GM18505 (cell line): ENCODE measurements around the gene TBCB.
A peak's percentile ranks its signal among the peaks of the same experiment; 100 is the strongest.
"Not testable (repeated sequence)": the region's sequence is repeated elsewhere in the genome, so short reads cannot be mapped to it uniquely, and the experiment has no call there.

Experiments
- ATAC-seq: cut with Tn5 transposase; IDR thresholded peaks from one replicate; pipeline ENCODE4 v1.9.1; 2021; ENCODE audit not compliant: unreplicated experiment
- POLR2A ChIP-seq: IDR thresholded peaks from 4 replicates; pipeline ENCODE4 v1.6.1; 2011; ENCODE audit warnings: borderline replicate concordance; ENCODE audit not compliant: insufficient read depth, insufficient read length; ENCODE audit errors: extremely low read depth

The TBCB gene

DNA sequence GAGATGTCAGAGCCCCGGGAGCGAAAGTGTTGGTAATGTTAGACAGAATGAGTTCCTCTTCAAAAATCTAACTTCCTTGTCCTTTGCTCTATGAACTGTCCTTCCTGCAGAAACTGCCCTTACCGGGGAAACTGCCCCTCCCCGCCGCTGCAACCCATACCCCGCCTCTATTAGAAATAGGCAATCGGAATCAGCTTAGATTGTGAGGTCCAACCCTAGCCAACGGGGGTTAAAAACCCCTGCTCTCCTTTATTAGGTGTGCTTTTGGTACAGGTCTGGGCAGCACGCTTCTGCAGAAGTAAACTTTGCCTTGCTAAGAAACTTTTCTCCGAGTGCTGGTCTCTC, 13.1 kb downstream of the TBCB start:
- TF ChIP-seq POLR2A: no peak
- ATAC-seq: no peak

DNA sequence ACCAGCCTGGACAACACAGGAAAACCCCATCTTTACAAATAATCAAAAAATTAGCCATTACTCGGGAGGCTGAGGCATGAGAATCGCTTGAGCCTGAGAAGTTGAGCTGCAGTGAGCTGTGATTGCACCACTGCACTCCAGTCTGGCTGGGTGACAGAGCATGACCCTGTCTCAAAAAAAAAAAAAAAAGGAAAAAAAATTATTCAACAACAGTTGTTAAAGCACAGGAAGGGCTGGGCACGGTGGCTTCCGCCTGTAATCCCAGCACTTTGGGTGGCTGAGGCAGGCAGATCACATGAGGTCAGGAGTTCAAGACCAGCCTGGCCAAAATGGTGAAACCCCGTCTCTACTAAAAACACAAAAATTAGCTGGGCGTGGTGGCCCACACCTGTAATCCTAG, 16.0 kb downstream of the TBCB start:
- not testable (repeated sequence) for ATAC-seq

DNA sequence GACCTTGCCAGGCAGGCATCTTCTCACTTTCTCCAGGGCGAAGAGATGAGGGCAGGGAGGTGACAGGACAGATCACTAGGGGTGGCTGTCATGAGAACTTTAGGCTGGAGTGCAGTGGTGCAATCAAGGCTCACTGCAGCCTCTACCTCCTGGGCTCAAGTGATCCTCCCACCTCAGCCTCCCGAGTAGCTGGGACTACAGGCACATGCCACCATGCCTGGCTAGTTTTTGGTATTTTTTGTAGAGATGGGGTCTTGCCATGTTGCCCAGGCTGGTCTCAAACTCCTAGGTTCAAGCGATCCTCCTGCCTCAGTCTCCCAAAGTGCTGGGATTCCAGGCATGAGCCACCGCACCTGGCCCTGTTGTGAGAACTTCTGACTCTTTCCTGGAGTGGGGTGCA, 19.6 kb downstream of the TBCB start:
- not testable (repeated sequence) for ATAC-seq

DNA sequence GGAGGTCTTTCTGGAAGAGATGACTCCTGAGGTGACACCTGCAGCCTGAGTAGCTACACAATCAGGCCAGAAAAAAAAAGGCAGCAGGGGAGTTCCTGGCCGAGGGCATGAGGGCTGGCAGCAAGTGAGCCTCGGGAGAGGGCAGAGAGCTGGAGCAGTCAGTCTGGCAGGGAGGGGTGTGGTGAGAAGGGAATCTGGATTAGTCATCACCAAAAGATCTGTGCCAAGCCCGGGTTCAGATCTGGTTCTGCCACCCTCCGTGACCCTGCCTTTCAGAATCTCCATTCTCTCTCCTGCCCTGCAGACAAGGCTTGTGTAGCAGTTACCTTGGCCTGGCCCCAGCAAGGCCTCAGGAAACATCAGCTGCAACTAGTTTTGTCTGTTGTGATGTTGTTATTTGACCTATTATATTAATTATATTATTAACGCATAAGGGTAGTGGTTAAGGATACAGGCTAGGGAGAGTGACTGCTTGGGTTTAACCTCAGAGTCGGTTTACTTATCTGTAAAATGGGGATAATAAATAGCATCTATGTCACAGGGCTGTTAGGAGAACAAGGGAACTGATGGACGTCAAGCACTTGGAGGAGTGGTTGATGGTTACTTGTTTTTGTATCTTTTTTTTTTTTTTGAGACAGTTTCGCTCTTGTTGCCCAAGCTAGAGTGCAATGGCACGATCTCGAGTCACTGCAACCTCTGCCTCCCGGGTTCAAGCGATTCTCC, 21.9 kb downstream of the TBCB start:
- TF ChIP-seq POLR2A: no peak
- ATAC-seq: no peak

DNA sequence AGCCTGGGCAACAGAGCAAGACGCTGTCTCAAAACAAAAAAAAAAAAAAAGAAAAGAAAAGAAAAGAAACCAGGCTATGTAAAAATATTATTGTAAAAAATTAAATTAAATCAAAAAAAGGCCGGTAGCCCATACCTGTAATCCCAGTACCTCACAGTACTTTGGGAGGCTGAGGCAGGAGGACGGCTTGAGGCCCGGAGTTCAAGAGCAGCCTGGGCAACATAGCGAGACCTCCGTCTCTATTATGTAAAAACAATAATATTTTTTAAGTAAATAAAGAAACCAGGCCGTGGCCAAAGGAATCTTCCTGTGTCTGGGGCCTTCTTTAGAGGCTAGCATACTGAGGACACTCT, 23.8 kb downstream of the TBCB start:
- no peak for ATAC-seq
- TF ChIP-seq POLR2A: no peak

DNA sequence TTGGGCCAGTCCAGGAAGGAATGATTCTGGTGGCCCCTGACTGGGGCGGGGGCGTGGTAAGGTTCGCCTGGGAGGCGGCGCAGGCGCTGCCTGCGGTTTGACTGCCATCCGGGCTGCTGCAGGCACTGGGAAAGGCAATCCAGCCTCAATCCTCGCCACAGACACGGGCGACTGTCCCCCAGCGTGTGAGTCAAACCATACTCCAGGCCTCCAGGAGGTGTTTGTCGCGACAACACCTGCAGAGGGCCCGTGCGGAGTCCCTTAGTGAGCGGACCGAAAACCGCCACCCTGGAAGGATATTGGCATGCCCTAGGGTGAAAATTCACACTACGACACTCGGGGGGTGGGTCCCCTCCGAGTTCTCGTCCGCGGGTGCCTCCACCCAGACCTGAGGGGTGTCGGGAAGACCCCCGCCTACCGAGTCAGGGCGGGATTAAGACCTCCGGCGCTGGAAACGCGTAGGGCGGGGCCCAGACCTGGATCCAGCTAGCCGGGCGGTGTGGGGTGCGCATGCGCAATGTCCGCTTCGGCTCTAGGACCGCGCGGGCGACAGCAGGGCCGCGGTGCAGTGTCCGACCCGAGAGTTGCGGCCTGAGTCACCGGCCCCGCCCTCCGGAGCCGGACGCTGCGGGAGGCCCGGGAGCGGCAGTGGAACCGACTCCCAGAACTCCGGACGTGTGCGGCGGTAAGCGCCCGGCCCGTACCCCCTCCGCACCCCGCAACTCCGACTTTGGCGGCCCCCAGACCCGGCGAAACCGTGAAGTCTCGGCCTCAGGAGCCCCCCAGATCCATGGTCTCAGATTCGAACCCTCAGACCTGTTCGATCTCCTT, 24.4 kb downstream of the TBCB start, which contains the start of gene CAPNS1:
Gene CAPNS1 (plus strand): TSS at position 594 of the 831 bp plus-strand sequence. CDS start 946 bp downstream, outside the sequence.
- ATAC-seq: peak; percentile 89
- peak; percentile 91 for TF ChIP-seq POLR2A

DNA sequence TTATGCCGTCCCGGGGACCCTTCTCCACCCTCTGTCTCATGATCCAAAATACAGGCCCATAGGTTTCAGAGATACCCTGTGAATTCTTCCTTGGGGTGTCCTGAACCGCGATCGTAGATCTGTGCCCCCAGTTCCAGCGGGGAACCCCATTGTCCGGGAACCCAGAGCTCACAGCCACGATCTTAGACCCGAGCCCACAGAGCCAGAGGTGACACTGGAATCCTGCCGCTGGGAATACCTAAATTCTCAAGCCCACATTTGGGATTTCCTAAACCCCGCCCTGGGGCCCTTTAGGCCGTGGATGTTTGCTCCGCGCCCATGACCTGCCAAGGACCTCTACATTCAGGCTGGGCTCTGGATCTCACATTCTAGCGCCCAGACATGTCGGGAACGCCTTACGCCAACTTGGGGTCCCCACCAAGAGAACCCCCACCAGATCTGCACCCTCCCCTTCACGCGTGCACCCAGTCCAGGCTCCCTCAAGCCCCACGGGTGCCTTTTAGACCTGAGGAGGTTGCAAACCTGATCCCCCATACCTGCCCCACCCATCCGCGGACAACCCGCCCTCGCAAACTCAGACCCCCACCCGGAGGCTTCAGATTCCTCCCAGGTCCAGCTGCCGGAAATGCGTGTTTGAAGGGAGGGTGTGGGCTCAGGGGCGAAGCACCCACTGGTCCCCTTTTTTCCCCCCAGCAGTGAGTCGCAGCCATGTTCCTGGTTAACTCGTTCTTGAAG, 25.2 kb downstream of the TBCB start:
- ATAC-seq: peak; percentile 1
- no peak for TF ChIP-seq POLR2A

DNA sequence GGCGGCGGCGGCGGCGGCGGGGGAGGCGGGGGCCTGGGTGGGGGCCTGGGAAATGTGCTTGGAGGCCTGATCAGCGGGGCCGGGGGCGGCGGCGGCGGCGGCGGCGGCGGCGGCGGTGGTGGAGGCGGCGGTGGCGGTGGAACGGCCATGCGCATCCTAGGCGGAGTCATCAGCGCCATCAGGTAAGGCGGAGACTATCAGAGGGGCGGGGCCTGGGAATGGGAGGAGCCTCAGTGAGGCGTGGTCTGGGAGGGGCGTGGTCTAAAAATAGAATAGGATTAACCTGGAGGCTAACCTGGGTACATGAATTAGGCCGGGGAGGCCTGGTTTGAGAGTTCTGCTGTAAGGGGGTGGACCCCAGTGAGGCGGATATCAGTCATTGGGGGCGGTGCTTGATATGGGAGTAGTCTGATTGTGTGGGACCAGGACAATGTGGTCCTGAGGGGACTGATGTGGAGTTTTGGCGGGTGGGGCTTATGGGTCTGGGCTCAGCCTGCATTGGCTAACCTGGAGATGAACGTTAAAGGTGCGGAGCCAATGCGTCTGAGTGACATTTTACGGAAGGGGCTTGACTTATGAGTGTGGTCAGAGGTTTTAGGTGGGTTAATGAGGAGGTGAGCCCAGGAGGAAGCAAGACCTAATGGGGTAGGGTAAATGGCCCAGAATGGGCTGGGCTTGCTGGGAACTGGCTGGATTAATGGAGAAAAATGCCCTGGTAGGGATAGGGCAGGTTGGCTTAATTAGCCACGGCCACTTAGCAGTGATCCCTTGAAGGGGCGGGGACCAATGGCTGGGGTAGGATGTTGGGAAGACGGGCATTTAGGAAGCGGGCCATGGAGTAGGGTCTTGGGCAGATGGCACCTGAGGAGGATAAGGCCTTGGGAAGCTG, 26.0 kb downstream of the TBCB start:
- no peak for TF ChIP-seq POLR2A
- ATAC-seq: peak; percentile 38

DNA sequence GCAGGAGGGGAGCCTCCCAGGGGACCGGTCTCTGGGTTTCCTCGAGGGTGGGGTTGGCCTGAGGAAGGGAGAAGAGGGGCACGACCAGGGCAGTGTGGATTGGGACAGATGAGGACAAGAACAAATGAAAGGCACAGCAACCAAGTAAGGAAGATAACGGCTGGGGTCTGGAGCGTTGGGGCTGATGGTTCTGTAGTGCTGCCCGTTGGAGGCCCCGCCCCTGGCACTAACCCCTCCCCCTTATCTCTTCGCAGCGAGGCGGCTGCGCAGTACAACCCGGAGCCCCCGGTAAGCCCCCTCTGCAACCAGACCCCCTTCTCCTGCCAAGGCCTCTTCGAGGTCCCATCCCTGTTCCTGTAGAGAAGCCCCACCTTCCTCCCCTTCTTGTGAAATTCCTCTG, 26.8 kb downstream of the TBCB start:
- TF ChIP-seq POLR2A: no peak
- no peak for ATAC-seq

DNA sequence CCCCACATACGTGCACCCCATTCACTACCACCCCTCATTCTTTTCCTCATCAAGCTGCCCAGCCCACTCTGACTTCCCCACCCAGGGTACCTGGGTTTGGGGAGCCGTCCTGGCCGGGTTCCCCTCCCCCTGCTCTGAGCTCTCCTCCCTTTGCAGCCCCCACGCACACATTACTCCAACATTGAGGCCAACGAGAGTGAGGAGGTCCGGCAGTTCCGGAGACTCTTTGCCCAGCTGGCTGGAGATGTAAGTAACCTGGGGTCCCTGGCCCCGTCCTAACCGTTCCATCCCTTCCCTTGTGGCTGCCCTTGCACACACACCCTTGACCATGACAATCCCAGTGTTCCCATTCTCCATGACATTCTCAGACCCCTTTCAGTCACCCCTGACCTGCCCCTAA, 27.2 kb downstream of the TBCB start:
- no peak for TF ChIP-seq POLR2A
- no peak for ATAC-seq

DNA sequence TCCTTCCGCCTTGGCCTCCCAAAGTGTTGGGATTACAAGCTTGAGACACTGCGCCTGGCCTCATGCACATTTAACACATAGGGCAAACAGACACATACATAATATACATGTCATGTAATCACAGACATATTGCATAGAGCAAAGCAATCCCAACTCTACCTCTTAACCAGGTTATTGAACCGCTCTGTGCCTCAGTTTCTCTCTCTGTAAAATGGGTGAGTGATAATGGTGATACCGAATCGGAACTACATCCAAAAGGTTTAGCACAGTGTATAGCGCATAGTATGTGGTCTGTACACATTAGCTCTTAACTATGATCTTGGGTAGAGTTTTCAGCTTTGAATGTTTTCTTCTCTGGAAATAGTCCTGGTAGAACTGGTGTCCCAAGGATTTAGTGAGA, 29.4 kb downstream of the TBCB start:
- ATAC-seq: no peak
- no peak for TF ChIP-seq POLR2A

DNA sequence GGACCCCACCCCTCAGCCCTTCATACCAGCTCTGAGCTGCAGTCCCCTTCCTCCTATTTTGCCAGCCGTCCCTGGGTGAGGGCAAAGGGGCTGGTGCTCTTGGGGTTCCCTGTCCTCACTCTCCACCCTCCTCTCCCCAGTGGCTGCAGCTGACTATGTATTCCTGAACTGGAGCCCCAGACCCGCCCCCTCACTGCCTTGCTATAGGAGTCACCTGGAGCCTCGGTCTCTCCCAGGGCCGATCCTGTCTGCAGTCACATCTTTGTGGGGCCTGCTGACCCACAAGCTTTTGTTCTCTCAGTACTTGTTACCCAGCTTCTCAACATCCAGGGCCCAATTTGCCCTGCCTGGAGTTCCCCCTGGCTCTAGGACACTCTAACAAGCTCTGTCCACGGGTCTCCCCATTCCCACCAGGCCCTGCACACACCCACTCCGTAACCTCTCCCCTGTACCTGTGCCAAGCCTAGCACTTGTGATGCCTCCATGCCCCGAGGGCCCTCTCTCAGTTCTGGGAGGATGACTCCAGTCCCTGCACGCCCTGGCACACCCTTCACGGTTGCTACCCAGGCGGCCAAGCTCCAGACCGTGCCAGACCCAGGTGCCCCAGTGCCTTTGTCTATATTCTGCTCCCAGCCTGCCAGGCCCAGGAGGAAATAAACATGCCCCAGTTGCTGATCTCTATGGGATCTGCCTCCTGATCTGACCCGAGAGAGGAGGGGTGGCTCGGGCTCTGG, 34.6 kb downstream of the TBCB start:
- ATAC-seq: no peak
- no peak for TF ChIP-seq POLR2A
